ENCODE measurements around the gene PTPRN2.

The PTPRN2 gene

GRCh38 chr7:158116235-158116634 lies 471.4 kb downstream of the PTPRN2 start:
- no peak overlapping the region for H3K4me3 ChIP-seq (ENCODE audit: low read length)
- TF ChIP-seq CTCF (conservative IDR thresholded peaks at IDR 0.05; ENCODE audit: low read length), result no peak
- no peak for DNase-seq (ENCODE audit: low read depth)

DNA sequence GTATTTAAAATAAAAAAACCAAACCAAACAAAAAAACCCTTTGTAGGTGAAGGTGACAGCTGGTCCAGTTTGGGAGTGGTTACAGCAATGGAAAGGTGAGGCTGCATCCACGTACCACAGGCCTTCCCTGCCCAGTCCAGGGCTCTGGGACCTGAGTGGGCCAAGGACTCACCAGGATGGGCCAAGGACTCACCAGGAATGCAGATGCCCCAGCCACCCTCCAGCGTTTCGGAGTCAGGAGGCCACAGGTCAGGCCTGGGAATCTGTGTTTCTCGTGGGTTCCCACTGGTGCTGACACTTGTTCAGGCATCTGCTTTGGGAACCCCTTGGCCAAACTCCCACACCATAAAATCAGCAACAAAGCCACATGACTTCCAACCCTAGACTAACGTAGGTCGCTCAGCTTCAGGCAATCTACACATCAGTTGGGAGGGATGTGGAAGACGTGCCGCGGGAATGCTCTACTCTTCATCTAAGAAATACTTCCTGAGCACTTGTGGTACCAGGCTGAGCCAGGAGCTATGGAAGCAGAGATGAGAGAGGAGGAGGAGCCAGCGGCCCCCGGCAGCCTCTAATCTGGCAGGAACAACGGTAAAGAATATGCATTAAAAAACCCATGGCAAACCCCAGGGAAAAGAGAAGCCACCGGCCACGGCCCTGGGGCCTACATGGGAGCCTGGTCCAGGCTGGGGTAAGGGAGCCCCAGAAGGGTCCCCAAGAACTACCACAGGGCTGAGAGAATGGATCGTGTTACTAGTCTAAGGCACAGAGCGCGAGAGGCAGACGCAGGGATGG lies 473.4 kb downstream of the PTPRN2 start:
- TF ChIP-seq CTCF (conservative IDR thresholded peaks at IDR 0.05; ENCODE audit: low read length), result no peak
- DNase-seq (ENCODE audit: low read depth), result no peak

DNA sequence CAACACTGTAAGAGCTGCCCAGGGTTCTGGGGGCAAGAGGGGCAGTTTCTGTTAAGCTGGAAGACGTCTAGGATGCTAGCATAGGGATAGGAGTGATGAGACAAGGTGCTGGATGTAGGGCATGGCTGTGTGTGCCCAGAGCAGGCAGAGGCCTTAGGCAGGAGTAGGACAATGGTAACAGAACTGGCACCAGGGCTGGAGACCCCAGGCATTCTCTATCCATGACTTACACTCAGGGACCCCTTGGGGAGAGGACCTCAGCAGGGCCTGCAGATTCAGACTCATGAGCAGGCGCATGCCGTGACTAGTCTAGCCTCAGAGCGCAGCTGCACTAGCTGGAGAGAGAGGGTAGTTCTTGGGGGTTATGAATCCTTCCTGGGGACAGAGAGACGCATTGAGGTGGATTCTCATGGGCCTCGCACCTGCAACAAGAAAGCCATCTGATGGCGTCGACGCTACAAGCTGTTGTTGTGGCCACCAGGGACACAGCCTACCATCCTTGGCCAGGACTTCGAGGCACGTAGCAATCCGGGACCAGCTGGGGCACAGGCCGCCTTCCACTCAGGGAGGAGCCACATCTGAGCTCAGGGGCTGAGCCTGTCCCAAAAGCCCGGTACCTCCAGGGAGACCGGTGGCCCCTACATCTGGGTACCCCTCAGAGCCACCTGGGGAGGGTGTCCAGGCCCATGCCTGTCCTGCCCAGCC lies 474.1 kb downstream of the PTPRN2 start:
- no peak overlapping the region for H3K4me3 ChIP-seq (ENCODE audit: low read length)
- no peak for TF ChIP-seq CTCF (conservative IDR thresholded peaks at IDR 0.05; ENCODE audit: low read length)
- DNase-seq (ENCODE audit: low read depth), result no peak

More for the DNA sequence above, 473.4 kb downstream of the PTPRN2 start:
- H3K4me3 ChIP-seq (ENCODE audit: low read length), result no peak overlapping the region

GRCh38 chr7:158112571-158113320 lies 474.9 kb downstream of the PTPRN2 start:
- TF ChIP-seq CTCF (conservative IDR thresholded peaks at IDR 0.05; ENCODE audit: low read length), result no peak
- no peak for DNase-seq (ENCODE audit: low read depth)
- H3K4me3 ChIP-seq (ENCODE audit: low read length), result no peak overlapping the region

DNA sequence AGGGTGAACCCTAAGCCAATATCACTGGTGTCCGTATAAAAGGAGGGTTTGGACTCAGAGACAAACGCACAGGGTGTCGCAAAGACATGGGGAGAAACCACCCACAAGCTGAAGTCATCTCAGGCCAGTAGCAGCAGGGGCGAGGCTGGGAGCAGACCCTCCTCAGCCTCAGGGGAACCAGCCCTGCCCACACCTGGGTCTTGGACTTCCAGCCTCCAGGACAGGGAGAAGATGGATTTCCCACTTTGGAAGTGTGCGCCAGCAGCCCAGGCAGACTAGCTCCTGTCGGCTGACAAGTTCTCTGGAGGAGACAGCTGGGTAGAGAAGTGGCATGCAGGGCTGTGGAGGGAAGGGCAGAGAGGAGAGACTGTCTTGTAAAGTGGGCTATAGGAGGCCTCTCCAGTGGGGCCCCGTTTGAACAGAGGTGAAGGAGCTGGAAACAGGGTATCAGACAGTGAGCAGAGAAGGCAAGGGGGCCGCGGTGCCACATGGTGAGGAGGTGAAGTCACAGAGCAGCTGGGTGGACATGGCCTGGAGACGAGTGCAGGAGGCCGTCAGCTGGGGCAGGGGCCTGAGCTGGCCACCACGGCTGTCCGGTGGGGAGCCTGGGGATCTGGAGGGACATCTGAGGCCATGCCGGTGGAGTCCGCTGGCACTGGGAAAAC lies 475.6 kb downstream of the PTPRN2 start:
- DNase-seq (ENCODE audit: low read depth), result no peak
- TF ChIP-seq CTCF (conservative IDR thresholded peaks at IDR 0.05; ENCODE audit: low read length), result no peak
- H3K4me3 ChIP-seq (ENCODE audit: low read length), result no peak overlapping the region

DNA sequence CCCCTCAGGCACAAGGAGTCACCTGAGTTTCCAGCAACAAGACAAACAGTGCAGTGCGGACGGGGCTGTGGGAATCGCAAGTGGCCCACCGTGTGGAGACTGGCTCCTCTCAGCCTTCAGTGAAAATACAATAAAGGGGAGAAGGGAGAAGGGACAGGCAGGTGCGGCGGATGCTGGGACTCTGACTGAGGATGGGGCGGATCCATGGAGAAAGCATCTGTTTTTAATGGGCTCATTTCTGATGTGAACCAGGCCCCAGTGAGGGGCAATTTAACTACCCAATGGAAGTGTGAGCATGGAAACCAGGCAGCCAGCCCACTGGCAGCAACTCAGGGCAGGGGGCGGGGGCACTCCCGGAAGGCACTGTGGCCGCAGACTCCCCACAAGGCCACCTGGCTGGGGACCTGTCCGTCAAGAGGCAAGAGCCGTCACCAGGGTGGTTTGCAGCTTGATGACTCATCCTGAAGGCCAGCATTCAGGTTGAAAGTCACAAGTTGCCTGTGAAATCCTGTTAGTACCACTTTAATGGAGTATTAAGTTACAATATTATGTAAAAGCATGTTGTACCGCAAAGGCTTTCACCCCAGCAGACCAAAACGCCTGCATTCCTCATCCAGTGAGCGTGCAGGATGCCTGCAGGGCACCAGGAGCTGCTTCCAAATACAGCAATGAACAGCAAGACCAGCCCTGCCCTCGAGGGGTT lies 476.4 kb downstream of the PTPRN2 start:
- no peak overlapping the region for H3K4me3 ChIP-seq (ENCODE audit: low read length)
- DNase-seq (ENCODE audit: low read depth), result no peak
- no peak for TF ChIP-seq CTCF (conservative IDR thresholded peaks at IDR 0.05; ENCODE audit: low read length)

Data from AG10803 (cell line).